WTC11 (cell line): ENCODE results near the gene F13A1. TPM values are rescaled to one million over a fixed set of nuclear protein-coding genes. Genes with fewer than 3 reads are reported as not detected.

Experiments
- ATAC-seq: fragments of 200-7000 bp; cut with Tn5 transposase; 2 replicates; pipeline ENCODE4 v1.10.0; 2021; ENCODE audit warnings: mild to moderate bottlenecking, moderate library complexity
- CTCF ChIA-PET: fragments of 300-600 bp; sonication (Branson Sonifier 250); formaldehyde crosslinking; loops from one replicate; lab custom pipeline; 2021; ENCODE audit warnings: antibody characterized with exemption; lab: Charles Lee
- POLR2A ChIA-PET: fragments of 350-600 bp; sonication (Branson Sonifier 250); formaldehyde crosslinking; loops from one replicate; lab custom pipeline; 2021; ENCODE audit warnings: antibody characterized with exemption; lab: Charles Lee
- DNase-seq: peaks from one replicate; pipeline ENCODE4 v3.0.0; 2021; ENCODE audit warnings: low spot score
- H3K27ac Mint-ChIP-seq: 2 replicates; pipeline ENCODE4 v1.8.0; 2021; ENCODE audit warnings: mixed read lengths
- H3K27me3 Mint-ChIP-seq: 2 replicates; pipeline ENCODE4 v1.8.0; 2021; ENCODE audit warnings: low read depth, mild to moderate bottlenecking, moderate library complexity, mixed read lengths
- H3K36me3 Mint-ChIP-seq: 2 replicates; pipeline ENCODE4 v1.8.0; 2021; ENCODE audit warnings: mixed read lengths
- H3K4me1 Mint-ChIP-seq: 2 replicates; pipeline ENCODE4 v1.8.0; 2022; ENCODE audit warnings: mixed read lengths
- H3K4me3 Mint-ChIP-seq: 2 replicates; pipeline ENCODE4 v1.8.0; 2021; ENCODE audit warnings: mild to moderate bottlenecking, moderate library complexity, mixed read lengths
- H3K9me3 Mint-ChIP-seq: 2 replicates; pipeline ENCODE4 v1.8.0; 2021; ENCODE audit warnings: mixed read lengths
- CREB1 ChIP-seq: sonication (generic); formaldehyde crosslinking; IDR thresholded peaks from 2 replicates; pipeline ENCODE4 v1.8.0; 2023; ENCODE audit warnings: mild to moderate bottlenecking, missing genetic modification reagents
- FOXJ3 ChIP-seq: sonication (generic); formaldehyde crosslinking; IDR thresholded peaks from 2 replicates; pipeline ENCODE4 v1.9.0; 2021; ENCODE audit warnings: missing genetic modification reagents, mild to moderate bottlenecking, borderline replicate concordance
- FOXP1 ChIP-seq: sonication (generic); formaldehyde crosslinking; IDR thresholded peaks from 2 replicates; pipeline ENCODE4 v1.8.0; 2022; ENCODE audit warnings: missing genetic modification reagents, mild to moderate bottlenecking, moderate library complexity, borderline replicate concordance
- HMGA2 ChIP-seq: fragments of 250-450 bp; sonication (Bioruptor Pico); IDR thresholded peaks from 2 replicates; pipeline ENCODE4 v1.4.0; 2021; ENCODE audit warnings: mild to moderate bottlenecking, moderate library complexity
- JAZF1 ChIP-seq: fragments of 250-450 bp; sonication (Bioruptor Pico); IDR thresholded peaks from 2 replicates; pipeline ENCODE4 v1.9.0; 2021; ENCODE audit warnings: moderate library complexity, mild to moderate bottlenecking, inconsistent platforms
- KAT7 ChIP-seq: sonication (generic); formaldehyde crosslinking; IDR thresholded peaks from 2 replicates; pipeline ENCODE4 v1.8.1; 2023; ENCODE audit warnings: missing genetic modification reagents, mild to moderate bottlenecking, borderline replicate concordance
- SMAD3 ChIP-seq: sonication (generic); formaldehyde crosslinking; IDR thresholded peaks from 2 replicates; pipeline ENCODE4 v1.8.0; 2022; ENCODE audit warnings: missing genetic modification reagents, mild to moderate bottlenecking, borderline replicate concordance
- TCF7 ChIP-seq: sonication (generic); formaldehyde crosslinking; IDR thresholded peaks from 2 replicates; pipeline ENCODE4 v1.8.0; 2022; ENCODE audit warnings: mild to moderate bottlenecking, low read depth, missing genetic modification reagents, moderate library complexity
- TEAD1 ChIP-seq: sonication (generic); formaldehyde crosslinking; IDR thresholded peaks from 2 replicates; pipeline ENCODE4 v1.8.0; 2022; ENCODE audit warnings: mild to moderate bottlenecking, missing genetic modification reagents
- TP53 ChIP-seq: sonication (generic); formaldehyde crosslinking; IDR thresholded peaks from 2 replicates; pipeline ENCODE4 v1.8.1; 2023; ENCODE audit warnings: mild to moderate bottlenecking, missing genetic modification reagents
- ZNF121 ChIP-seq: sonication (generic); formaldehyde crosslinking; IDR thresholded peaks from 2 replicates; pipeline ENCODE4 v1.8.0; 2023; ENCODE audit warnings: missing genetic modification reagents
- total RNA-seq: library from RNA; stranded (reverse); gene quantifications from 3 replicates; pipeline ENCODE4 v1.2.3, GENCODE V29; 2021
- TF ChIP-seq, protein P1 (sequence below): sonication (generic); formaldehyde crosslinking; IDR thresholded peaks from 2 replicates; pipeline ENCODE4 v1.8.1; 2022; ENCODE audit warnings: low read depth, missing genetic modification reagents, borderline replicate concordance
- TF ChIP-seq, protein P2 (sequence below): sonication (generic); formaldehyde crosslinking; IDR thresholded peaks from 2 replicates; pipeline ENCODE4 v1.8.0; 2023; ENCODE audit warnings: missing genetic modification reagents
- TF ChIP-seq, protein P3 (sequence below): fragments of 250-450 bp; sonication (Bioruptor Pico); IDR thresholded peaks from 2 replicates; pipeline ENCODE4 v2.1.2; 2022; ENCODE audit warnings: mild to moderate bottlenecking, moderate library complexity
- TF ChIP-seq, protein P4 (sequence below): fragments of 250-450 bp; sonication (Bioruptor Pico); IDR thresholded peaks from 2 replicates; pipeline ENCODE4 v1.9.0; 2021; ENCODE audit warnings: moderate library complexity, mild to moderate bottlenecking, inconsistent platforms, borderline replicate concordance
- TF ChIP-seq, protein P5 (sequence below): sonication (generic); formaldehyde crosslinking; IDR thresholded peaks from 2 replicates; pipeline ENCODE4 v1.8.1; 2022; ENCODE audit warnings: mild to moderate bottlenecking, moderate library complexity, missing genetic modification reagents
- TF ChIP-seq, protein P6 (sequence below): fragments of 200-600 bp; IDR thresholded peaks from 2 replicates; pipeline ENCODE4 v1.8.0; 2022; ENCODE audit warnings: antibody characterized with exemption
- TF ChIP-seq, protein P7 (sequence below): sonication (generic); formaldehyde crosslinking; IDR thresholded peaks from 2 replicates; pipeline ENCODE4 v1.8.1; 2022; ENCODE audit warnings: low read depth, mild to moderate bottlenecking, moderate library complexity, missing genetic modification reagents, borderline replicate concordance
- TF ChIP-seq, protein P8 (sequence below): sonication (generic); formaldehyde crosslinking; IDR thresholded peaks from 2 replicates; pipeline ENCODE4 v1.8.0; 2023; ENCODE audit warnings: missing genetic modification reagents, mild to moderate bottlenecking, borderline replicate concordance

The F13A1 gene
- total RNA-seq, 1 experiment from 2014 or later: 1.0 TPM

DNA sequence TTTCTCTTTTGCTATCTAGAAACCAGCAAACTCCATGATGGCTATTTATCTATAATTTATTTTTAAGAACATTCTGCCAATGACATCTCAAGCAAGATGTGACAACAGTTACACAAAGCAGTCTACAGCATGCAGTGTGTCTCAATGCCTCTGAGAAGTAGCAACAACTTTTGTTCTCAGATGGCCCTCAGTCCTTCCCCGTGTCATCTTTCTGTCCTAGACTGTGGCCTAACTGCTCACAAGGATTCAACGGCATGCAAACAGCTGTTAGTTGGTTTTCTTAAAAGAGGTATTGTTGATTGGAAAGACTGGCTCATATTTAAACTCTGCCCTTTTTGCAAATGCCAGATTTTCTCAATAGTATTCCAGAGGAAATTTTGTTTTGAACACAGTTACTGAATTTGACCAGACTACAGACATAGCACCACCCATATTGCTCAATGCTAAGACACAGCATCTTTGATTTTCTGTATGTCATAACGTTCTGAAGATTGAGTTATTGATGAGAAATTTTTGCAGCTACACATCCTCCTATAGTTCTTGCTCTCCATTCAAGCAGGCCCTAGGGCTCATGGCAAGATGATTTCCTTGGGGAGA, 26.1 kb upstream of the F13A1 start (continued):
- TF ChIP-seq, protein P1, sequence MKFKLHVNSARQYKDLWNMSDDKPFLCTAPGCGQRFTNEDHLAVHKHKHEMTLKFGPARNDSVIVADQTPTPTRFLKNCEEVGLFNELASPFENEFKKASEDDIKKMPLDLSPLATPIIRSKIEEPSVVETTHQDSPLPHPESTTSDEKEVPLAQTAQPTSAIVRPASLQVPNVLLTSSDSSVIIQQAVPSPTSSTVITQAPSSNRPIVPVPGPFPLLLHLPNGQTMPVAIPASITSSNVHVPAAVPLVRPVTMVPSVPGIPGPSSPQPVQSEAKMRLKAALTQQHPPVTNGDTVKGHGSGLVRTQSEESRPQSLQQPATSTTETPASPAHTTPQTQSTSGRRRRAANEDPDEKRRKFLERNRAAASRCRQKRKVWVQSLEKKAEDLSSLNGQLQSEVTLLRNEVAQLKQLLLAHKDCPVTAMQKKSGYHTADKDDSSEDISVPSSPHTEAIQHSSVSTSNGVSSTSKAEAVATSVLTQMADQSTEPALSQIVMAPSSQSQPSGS (CRISPR knock-in tag): no peak
- TF ChIP-seq JAZF1 (CRISPR knock-in tag) (no peak), SMAD3 (CRISPR knock-in tag) (no peak), HMGA2 (no peak), FOXP1 (no peak), FOXJ3 (CRISPR knock-in tag) (no peak), TCF7 (CRISPR knock-in tag) (no peak)
- TF ChIP-seq, protein P2, sequence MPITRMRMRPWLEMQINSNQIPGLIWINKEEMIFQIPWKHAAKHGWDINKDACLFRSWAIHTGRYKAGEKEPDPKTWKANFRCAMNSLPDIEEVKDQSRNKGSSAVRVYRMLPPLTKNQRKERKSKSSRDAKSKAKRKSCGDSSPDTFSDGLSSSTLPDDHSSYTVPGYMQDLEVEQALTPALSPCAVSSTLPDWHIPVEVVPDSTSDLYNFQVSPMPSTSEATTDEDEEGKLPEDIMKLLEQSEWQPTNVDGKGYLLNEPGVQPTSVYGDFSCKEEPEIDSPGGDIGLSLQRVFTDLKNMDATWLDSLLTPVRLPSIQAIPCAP (CRISPR knock-in tag): no peak
- TF ChIP-seq, all 79 proteins: peak for 0

DNA sequence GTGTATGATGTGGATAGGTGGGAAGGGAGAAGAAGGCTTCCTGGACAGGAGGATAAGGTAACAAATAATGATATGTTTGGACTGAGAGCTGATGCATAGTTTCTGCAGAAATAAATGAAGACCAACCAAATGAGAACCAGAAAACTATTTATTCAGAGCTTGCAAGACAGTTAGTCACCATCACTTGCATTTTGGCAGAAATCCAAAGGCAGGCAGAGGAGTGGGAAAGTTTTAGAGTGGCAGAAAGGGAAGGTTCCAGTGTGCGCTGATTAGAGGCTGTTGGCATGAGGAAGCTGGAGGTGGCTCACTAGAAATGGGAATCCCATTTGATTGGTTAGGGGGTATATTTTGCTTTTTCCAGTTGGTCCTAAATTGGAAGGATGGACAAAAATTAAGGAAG, 13.0 kb upstream of the F13A1 start:
- Mint-ChIP-seq H3K27ac (no peak overlapping the region), H3K36me3 (no peaks in the 10 kb centered on the region), H3K4me1 (no peaks in the 10 kb centered on the region), H3K27me3 (no peaks in the 10 kb centered on the region), H3K4me3 (no peak overlapping the region)
- TF ChIP-seq KAT7 (no peak), ZNF121 (CRISPR knock-in tag) (no peak), TEAD1 (CRISPR knock-in tag) (no peak), TP53 (CRISPR knock-in tag) (no peak), SMAD3 (CRISPR knock-in tag) (no peak), FOXJ3 (CRISPR knock-in tag) (no peak), CREB1 (CRISPR knock-in tag) (no peak)
- TF ChIP-seq, protein P3, sequence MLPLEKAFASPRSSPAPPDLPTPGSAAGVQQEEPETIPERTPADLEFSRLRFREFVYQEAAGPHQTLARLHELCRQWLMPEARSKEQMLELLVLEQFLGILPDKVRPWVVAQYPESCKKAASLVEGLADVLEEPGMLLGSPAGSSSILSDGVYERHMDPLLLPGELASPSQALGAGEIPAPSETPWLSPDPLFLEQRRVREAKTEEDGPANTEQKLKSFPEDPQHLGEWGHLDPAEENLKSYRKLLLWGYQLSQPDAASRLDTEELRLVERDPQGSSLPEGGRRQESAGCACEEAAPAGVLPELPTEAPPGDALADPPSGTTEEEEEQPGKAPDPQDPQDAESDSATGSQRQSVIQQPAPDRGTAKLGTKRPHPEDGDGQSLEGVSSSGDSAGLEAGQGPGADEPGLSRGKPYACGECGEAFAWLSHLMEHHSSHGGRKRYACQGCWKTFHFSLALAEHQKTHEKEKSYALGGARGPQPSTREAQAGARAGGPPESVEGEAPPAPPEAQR (CRISPR knock-in tag): no peak
- TF ChIP-seq, protein P4, sequence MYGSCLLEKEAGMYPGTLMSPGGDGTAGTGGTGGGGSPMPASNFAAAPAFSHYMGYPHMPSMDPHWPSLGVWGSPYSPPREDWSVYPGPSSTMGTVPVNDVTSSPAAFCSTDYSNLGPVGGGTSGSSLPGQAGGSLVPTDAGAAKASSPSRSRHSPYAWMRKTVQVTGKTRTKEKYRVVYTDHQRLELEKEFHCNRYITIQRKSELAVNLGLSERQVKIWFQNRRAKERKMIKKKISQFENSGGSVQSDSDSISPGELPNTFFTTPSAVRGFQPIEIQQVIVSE (CRISPR knock-in tag): no peak
- TF ChIP-seq, protein P5, sequence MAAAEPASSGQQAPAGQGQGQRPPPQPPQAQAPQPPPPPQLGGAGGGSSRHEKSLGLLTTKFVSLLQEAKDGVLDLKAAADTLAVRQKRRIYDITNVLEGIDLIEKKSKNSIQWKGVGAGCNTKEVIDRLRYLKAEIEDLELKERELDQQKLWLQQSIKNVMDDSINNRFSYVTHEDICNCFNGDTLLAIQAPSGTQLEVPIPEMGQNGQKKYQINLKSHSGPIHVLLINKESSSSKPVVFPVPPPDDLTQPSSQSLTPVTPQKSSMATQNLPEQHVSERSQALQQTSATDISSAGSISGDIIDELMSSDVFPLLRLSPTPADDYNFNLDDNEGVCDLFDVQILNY (CRISPR knock-in tag): no peak
- TF ChIP-seq, protein P6, sequence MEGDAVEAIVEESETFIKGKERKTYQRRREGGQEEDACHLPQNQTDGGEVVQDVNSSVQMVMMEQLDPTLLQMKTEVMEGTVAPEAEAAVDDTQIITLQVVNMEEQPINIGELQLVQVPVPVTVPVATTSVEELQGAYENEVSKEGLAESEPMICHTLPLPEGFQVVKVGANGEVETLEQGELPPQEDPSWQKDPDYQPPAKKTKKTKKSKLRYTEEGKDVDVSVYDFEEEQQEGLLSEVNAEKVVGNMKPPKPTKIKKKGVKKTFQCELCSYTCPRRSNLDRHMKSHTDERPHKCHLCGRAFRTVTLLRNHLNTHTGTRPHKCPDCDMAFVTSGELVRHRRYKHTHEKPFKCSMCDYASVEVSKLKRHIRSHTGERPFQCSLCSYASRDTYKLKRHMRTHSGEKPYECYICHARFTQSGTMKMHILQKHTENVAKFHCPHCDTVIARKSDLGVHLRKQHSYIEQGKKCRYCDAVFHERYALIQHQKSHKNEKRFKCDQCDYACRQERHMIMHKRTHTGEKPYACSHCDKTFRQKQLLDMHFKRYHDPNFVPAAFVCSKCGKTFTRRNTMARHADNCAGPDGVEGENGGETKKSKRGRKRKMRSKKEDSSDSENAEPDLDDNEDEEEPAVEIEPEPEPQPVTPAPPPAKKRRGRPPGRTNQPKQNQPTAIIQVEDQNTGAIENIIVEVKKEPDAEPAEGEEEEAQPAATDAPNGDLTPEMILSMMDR: no peak
- TF ChIP-seq, protein P7, sequence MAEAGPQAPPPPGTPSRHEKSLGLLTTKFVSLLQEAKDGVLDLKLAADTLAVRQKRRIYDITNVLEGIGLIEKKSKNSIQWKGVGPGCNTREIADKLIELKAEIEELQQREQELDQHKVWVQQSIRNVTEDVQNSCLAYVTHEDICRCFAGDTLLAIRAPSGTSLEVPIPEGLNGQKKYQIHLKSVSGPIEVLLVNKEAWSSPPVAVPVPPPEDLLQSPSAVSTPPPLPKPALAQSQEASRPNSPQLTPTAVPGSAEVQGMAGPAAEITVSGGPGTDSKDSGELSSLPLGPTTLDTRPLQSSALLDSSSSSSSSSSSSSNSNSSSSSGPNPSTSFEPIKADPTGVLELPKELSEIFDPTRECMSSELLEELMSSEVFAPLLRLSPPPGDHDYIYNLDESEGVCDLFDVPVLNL: no peak
- TF ChIP-seq, protein P8, sequence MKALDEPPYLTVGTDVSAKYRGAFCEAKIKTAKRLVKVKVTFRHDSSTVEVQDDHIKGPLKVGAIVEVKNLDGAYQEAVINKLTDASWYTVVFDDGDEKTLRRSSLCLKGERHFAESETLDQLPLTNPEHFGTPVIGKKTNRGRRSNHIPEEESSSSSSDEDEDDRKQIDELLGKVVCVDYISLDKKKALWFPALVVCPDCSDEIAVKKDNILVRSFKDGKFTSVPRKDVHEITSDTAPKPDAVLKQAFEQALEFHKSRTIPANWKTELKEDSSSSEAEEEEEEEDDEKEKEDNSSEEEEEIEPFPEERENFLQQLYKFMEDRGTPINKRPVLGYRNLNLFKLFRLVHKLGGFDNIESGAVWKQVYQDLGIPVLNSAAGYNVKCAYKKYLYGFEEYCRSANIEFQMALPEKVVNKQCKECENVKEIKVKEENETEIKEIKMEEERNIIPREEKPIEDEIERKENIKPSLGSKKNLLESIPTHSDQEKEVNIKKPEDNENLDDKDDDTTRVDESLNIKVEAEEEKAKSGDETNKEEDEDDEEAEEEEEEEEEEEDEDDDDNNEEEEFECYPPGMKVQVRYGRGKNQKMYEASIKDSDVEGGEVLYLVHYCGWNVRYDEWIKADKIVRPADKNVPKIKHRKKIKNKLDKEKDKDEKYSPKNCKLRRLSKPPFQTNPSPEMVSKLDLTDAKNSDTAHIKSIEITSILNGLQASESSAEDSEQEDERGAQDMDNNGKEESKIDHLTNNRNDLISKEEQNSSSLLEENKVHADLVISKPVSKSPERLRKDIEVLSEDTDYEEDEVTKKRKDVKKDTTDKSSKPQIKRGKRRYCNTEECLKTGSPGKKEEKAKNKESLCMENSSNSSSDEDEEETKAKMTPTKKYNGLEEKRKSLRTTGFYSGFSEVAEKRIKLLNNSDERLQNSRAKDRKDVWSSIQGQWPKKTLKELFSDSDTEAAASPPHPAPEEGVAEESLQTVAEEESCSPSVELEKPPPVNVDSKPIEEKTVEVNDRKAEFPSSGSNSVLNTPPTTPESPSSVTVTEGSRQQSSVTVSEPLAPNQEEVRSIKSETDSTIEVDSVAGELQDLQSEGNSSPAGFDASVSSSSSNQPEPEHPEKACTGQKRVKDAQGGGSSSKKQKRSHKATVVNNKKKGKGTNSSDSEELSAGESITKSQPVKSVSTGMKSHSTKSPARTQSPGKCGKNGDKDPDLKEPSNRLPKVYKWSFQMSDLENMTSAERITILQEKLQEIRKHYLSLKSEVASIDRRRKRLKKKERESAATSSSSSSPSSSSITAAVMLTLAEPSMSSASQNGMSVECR (CRISPR knock-in tag): no peak
- TF ChIP-seq, all 79 proteins: peak for 0
- POLR2A ChIA-PET: no interaction called here
- ATAC-seq: no peak
- DNase-seq: no peak
- CTCF ChIA-PET: no interaction called here
- H3K9me3 Mint-ChIP-seq: peaks cover 8% of the 10 kb centered on the region
